Measurements from ENCODE around the gene TGFB2.

DNA sequence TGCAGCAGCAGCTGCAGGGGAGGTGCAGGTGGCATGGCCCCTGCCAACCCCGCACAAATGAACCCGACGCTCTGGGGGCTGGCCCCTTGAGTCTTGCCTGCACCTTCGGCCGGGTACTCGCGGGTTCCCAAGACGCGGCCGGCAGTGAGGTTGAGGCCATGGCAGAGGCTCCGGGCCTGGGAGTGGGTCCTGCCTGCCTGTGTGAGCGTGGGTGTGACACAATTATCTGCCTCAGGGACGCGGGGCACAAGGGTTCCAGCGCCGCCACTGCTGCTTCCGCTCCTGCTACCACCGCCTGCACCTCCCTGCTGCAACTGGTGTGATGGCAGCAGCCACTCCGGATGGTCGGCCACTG lies 20.9 kb upstream of the TGFB2 start:
- TF ChIP-seq, protein P1, sequence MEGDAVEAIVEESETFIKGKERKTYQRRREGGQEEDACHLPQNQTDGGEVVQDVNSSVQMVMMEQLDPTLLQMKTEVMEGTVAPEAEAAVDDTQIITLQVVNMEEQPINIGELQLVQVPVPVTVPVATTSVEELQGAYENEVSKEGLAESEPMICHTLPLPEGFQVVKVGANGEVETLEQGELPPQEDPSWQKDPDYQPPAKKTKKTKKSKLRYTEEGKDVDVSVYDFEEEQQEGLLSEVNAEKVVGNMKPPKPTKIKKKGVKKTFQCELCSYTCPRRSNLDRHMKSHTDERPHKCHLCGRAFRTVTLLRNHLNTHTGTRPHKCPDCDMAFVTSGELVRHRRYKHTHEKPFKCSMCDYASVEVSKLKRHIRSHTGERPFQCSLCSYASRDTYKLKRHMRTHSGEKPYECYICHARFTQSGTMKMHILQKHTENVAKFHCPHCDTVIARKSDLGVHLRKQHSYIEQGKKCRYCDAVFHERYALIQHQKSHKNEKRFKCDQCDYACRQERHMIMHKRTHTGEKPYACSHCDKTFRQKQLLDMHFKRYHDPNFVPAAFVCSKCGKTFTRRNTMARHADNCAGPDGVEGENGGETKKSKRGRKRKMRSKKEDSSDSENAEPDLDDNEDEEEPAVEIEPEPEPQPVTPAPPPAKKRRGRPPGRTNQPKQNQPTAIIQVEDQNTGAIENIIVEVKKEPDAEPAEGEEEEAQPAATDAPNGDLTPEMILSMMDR (IDR thresholded peaks at IDR 0.05 in 2 of 3, conservative IDR thresholded peaks at IDR 0.05 in 1 of 3; ENCODE audit: borderline replicate concordance in 1 of 3, insufficient read depth in 1 of 3, low read depth in 2 of 3, low read length in 2 of 3) = no peak
- no peak for TF ChIP-seq RAD21 (IDR thresholded peaks at IDR 0.05; ENCODE audit: low read depth)
- TF ChIP-seq POLR2A (IDR thresholded peaks at IDR 0.05; ENCODE audit: borderline replicate concordance, extremely low read depth, insufficient read depth, insufficient read length) = no peak
- no peak for TF ChIP-seq EZH2phosphoT487 (IDR thresholded peaks at IDR 0.05; ENCODE audit: borderline replicate concordance)
- TF ChIP-seq POLR2AphosphoS5 (IDR thresholded peaks at IDR 0.05; ENCODE audit: low read depth, low read length) = no peak
- TF ChIP-seq, protein P2, sequence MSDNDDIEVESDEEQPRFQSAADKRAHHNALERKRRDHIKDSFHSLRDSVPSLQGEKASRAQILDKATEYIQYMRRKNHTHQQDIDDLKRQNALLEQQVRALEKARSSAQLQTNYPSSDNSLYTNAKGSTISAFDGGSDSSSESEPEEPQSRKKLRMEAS (IDR thresholded peaks at IDR 0.05) = no peak
- TF ChIP-seq EZH2 (IDR thresholded peaks at IDR 0.05) = no peak
- TF ChIP-seq ZFX (IDR thresholded peaks at IDR 0.05) = no peak
- TF ChIP-seq, protein P3, sequence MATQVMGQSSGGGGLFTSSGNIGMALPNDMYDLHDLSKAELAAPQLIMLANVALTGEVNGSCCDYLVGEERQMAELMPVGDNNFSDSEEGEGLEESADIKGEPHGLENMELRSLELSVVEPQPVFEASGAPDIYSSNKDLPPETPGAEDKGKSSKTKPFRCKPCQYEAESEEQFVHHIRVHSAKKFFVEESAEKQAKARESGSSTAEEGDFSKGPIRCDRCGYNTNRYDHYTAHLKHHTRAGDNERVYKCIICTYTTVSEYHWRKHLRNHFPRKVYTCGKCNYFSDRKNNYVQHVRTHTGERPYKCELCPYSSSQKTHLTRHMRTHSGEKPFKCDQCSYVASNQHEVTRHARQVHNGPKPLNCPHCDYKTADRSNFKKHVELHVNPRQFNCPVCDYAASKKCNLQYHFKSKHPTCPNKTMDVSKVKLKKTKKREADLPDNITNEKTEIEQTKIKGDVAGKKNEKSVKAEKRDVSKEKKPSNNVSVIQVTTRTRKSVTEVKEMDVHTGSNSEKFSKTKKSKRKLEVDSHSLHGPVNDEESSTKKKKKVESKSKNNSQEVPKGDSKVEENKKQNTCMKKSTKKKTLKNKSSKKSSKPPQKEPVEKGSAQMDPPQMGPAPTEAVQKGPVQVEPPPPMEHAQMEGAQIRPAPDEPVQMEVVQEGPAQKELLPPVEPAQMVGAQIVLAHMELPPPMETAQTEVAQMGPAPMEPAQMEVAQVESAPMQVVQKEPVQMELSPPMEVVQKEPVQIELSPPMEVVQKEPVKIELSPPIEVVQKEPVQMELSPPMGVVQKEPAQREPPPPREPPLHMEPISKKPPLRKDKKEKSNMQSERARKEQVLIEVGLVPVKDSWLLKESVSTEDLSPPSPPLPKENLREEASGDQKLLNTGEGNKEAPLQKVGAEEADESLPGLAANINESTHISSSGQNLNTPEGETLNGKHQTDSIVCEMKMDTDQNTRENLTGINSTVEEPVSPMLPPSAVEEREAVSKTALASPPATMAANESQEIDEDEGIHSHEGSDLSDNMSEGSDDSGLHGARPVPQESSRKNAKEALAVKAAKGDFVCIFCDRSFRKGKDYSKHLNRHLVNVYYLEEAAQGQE (IDR thresholded peaks at IDR 0.05; ENCODE audit: low read depth) = no peak
